HepG2 (cell line): ENCODE results near the gene OR1L4. TPM values are rescaled to one million over a fixed set of nuclear protein-coding genes. Genes with fewer than 3 reads are reported as not detected.

Experiments
- ATAC-seq: fragments of 200-7000 bp; cut with Tn5 transposase; 3 replicates; pipeline ENCODE4 v1.9.1; 2020; ENCODE audit warnings: mild to moderate bottlenecking, moderate library complexity
- BruUV-seq: library from RNA; stranded (reverse); fragments of 400-500 nt; replicated peaks from 2 replicates; lab custom pipeline; 2021; lab: Mats Ljungman, UMichigan
- CTCF ChIA-PET: fragments of 300-600 bp; formaldehyde crosslinking; extraction: SDS; loops from one replicate; lab custom pipeline; 2021; ENCODE audit warnings: low total read pairs, inconsistent platforms, low intra/inter-chr PET ratio; lab: Yijun Ruan, JAX
- POLR2A ChIA-PET: fragments of 350-600 bp; sonication (Branson Sonifier 250); formaldehyde crosslinking; loops from one replicate; lab custom pipeline; 2020; ENCODE audit warnings: antibody characterized with exemption, inconsistent platforms; lab: Yijun Ruan, JAX
- DNase-seq: peaks from one replicate; pipeline ENCODE4 v3.0.0-alpha.2; 2015; ENCODE audit warnings: low spot score
- FAIRE-seq: peaks from 3 replicates; lab custom pipeline; 2011; peaks lifted over from hg19 to GRCh38; lab: Jason Lieb, UNC
- H2AFZ ChIP-seq: one replicate; pipeline ENCODE4 v1.6.1; 2011; ENCODE audit warnings: low read length, inconsistent platforms
- H3K27ac ChIP-seq: fragments of 300-600 bp; 3 replicates; pipeline ENCODE4 v1.8.0; 2011; ENCODE audit warnings: mixed run types, mild to moderate bottlenecking, mixed read lengths, low read length, inconsistent platforms; ENCODE audit not compliant: insufficient read depth; ENCODE audit errors: extremely low read length
- H3K27me3 ChIP-seq, 2 experiments: fragments of 200-600 bp in 1 of 2; 2 replicates in 1 of 2; 3 replicates in 1 of 2; pipeline versions ENCODE4 v1.6.0 to v1.8.0; 2011; ENCODE audit warnings: low read length in 2 of 2, mild to moderate bottlenecking in 2 of 2, moderate library complexity in 2 of 2, inconsistent platforms in 1 of 2; ENCODE audit not compliant: insufficient read depth in 2 of 2, control insufficient read depth in 1 of 2
- H3K36me3 ChIP-seq, 2 experiments: fragments of 200-600 bp in 1 of 2; replicated peaks in 1 of 2; 2 replicates in 1 of 2; 3 replicates in 1 of 2; pipeline versions ENCODE4 v1.5.1 to v1.8.0; 2011; ENCODE audit warnings: low read length in 2 of 2, inconsistent platforms in 1 of 2; ENCODE audit not compliant: insufficient read depth in 2 of 2, control insufficient read depth in 1 of 2
- H3K4me1 ChIP-seq: 2 replicates; pipeline ENCODE4 v1.5.1; 2012; ENCODE audit warnings: low read length, inconsistent platforms; ENCODE audit not compliant: insufficient read depth
- H3K4me2 ChIP-seq: 2 replicates; pipeline ENCODE4 v1.6.0; 2011; ENCODE audit warnings: low read depth, low read length, inconsistent platforms
- H3K4me3 ChIP-seq, 3 experiments: fragments of 200-600 bp in 1 of 3; sonication (generic), shearing (Covaris generic) in 1 of 3; replicated peaks in 1 of 3; 2 replicates each; pipeline ENCODE4 v1.5.1; 2011 to 2016; ENCODE audit warnings: low read length in 3 of 3, inconsistent platforms in 2 of 3, low read depth in 2 of 3, mild to moderate bottlenecking in 2 of 3, control low read depth in 1 of 3, mixed read lengths in 1 of 3; ENCODE audit not compliant: insufficient read depth in 1 of 3
- H3K79me2 ChIP-seq: one replicate; pipeline ENCODE4 v1.6.1; 2011; ENCODE audit warnings: low read length, inconsistent platforms; ENCODE audit not compliant: insufficient read depth
- H3K9ac ChIP-seq: 2 replicates; pipeline ENCODE4 v1.6.0; 2011; ENCODE audit warnings: mild to moderate bottlenecking, low read depth, low read length, inconsistent platforms; ENCODE audit not compliant: insufficient read depth
- H3K9me3 ChIP-seq: 2 replicates; pipeline ENCODE4 v1.5.1; 2012; ENCODE audit warnings: mild to moderate bottlenecking, low read length
- H4K20me1 ChIP-seq: 2 replicates; pipeline ENCODE4 v1.6.0; 2011; ENCODE audit warnings: inconsistent platforms, mild to moderate bottlenecking, low read length, moderate library complexity; ENCODE audit not compliant: insufficient read depth
- ARNT2 ChIP-seq: sonication (generic); formaldehyde crosslinking; IDR thresholded peaks from 2 replicates; pipeline ENCODE4 v1.8.0; 2022; ENCODE audit warnings: mild to moderate bottlenecking, low read depth, missing genetic modification reagents, moderate library complexity
- HNRNPK ChIP-seq: fragments of 200-400 bp; formaldehyde crosslinking; IDR thresholded peaks from 2 replicates; pipeline ENCODE4 v1.6.1; 2018; ENCODE audit warnings: low read length, low read depth, moderate library complexity, mild to moderate bottlenecking; ENCODE audit not compliant: poor library complexity, severe bottlenecking
- JARID2 ChIP-seq: sonication (generic); formaldehyde crosslinking; IDR thresholded peaks from 2 replicates; pipeline ENCODE4 v1.8.1; 2023; ENCODE audit warnings: missing genetic modification reagents, inconsistent platforms; ENCODE audit not compliant: insufficient replicate concordance
- KMT2B ChIP-seq: IDR thresholded peaks from 2 replicates; pipeline ENCODE4 v1.6.1; 2016; ENCODE audit warnings: missing genetic modification reagents, missing compliant biosample characterization
- NFYC ChIP-seq: IDR thresholded peaks from 2 replicates; pipeline ENCODE4 v1.6.1; 2016; ENCODE audit warnings: missing genetic modification reagents, missing compliant biosample characterization
- PAWR ChIP-seq: sonication (generic); formaldehyde crosslinking; IDR thresholded peaks from 2 replicates; pipeline ENCODE4 v1.4.0; 2020; ENCODE audit warnings: missing genetic modification reagents, mild to moderate bottlenecking, borderline replicate concordance
- RCOR2 ChIP-seq: IDR thresholded peaks from 2 replicates; pipeline ENCODE4 v1.6.1; 2016; ENCODE audit warnings: missing biosample characterization, missing genetic modification reagents
- SATB2 ChIP-seq: sonication (generic); formaldehyde crosslinking; IDR thresholded peaks from 2 replicates; pipeline ENCODE4 v1.5.0; 2020; ENCODE audit warnings: missing genetic modification reagents
- TEAD2 ChIP-seq: sonication (generic); formaldehyde crosslinking; IDR thresholded peaks from 2 replicates; pipeline ENCODE4 v1.9.0; 2021; ENCODE audit warnings: missing genetic modification reagents
- THYN1 ChIP-seq: sonication (generic); formaldehyde crosslinking; IDR thresholded peaks from 2 replicates; pipeline ENCODE4 v1.8.1; 2023; ENCODE audit warnings: low read depth, mild to moderate bottlenecking, moderate library complexity, missing genetic modification reagents, borderline replicate concordance
- TOE1 ChIP-seq: sonication (generic); formaldehyde crosslinking; IDR thresholded peaks from 2 replicates; pipeline ENCODE4 v1.4.0; 2020; ENCODE audit warnings: mild to moderate bottlenecking, missing genetic modification reagents
- ZNF230 ChIP-seq: sonication (generic); formaldehyde crosslinking; IDR thresholded peaks from 2 replicates; pipeline ENCODE4 v1.4.0; 2020; ENCODE audit warnings: mild to moderate bottlenecking, missing genetic modification reagents
- ZNF274 ChIP-seq: sonication (generic); formaldehyde crosslinking; IDR thresholded peaks from 2 replicates; pipeline ENCODE4 v1.5.1; 2020; ENCODE audit warnings: mild to moderate bottlenecking, missing genetic modification reagents
- ZNF770 ChIP-seq: sonication (generic); formaldehyde crosslinking; IDR thresholded peaks from 2 replicates; pipeline ENCODE4 v1.5.0; 2020; ENCODE audit warnings: mild to moderate bottlenecking, missing genetic modification reagents
- ZNF841 ChIP-seq: sonication (generic); formaldehyde crosslinking; IDR thresholded peaks from 2 replicates; pipeline ENCODE4 v1.8.1; 2023; ENCODE audit warnings: missing genetic modification reagents, borderline replicate concordance
- WGBS: methylation state at CpG from one replicate; pipeline ENCODE4 v1.1.6; 2017; ENCODE audit warnings: low lambda C conversion rate; 5-methylcytosine and 5-hydroxymethylcytosine counted together
- in situ Hi-C: cut with HindIII; loops from 2 replicates; pipeline ENCODE4 v1.10.0; 2017; ENCODE audit warnings: low pct_unique_long_range_greater_than_20kb; ENCODE audit not compliant: extremely low pct_ligation_motif_present
- intact Hi-C: fragments of 100-400 bp; cut with micrococcal nuclease; formaldehyde crosslinking; loops from one replicate; pipeline ENCODE4 v1.10.0; 2022; ENCODE audit not compliant: unreplicated experiment
- polyA plus RNA-seq, 8 experiments: library from polyadenylated mRNA; depleted of rRNA in 3 of 8; stranded (reverse) in 7 of 8; unstranded in 1 of 8; fragments of >200 nt; fragmentation: Illumina TruSeq in 4 of 8; extraction: Trizol in 4 of 8; gene quantifications; 2 replicates each; pipeline versions ENCODE4 v1.2.1 to v1.2.3, GENCODE V29; 2011 to 2016; ENCODE audit warnings: low read depth in 4 of 8, missing spikeins in 1 of 8, mixed read lengths in 1 of 8; ENCODE audit not compliant: insufficient read depth in 1 of 8
- total RNA-seq, 5 experiments: library from RNA; depleted of rRNA; stranded (reverse); fragments of >200 nt; fragmentation: Illumina TruSeq; extraction: Trizol; gene quantifications; 2 replicates each; pipeline ENCODE4 v1.2.3, GENCODE V29; 2016; ENCODE audit warnings: low read depth in 1 of 5
- TF ChIP-seq, protein P1 (sequence below), 2 experiments: sonication (generic) in 1 of 2; formaldehyde crosslinking in 1 of 2; IDR thresholded peaks; 2 replicates each; pipeline versions ENCODE4 v1.4.0 to v1.6.1; 2016 to 2020; ENCODE audit warnings: borderline replicate concordance in 1 of 2, low read depth in 1 of 2, mild to moderate bottlenecking in 1 of 2, missing genetic modification reagents in 1 of 2
- TF ChIP-seq, protein P2 (sequence below): sonication (generic); formaldehyde crosslinking; conservative IDR thresholded peaks from 2 replicates; pipeline ENCODE4 v1.8.1; 2023; ENCODE audit warnings: missing genetic modification reagents
- TF ChIP-seq, protein P3 (sequence below): sonication (generic); formaldehyde crosslinking; IDR thresholded peaks from 2 replicates; pipeline ENCODE4 v1.8.1; 2023; ENCODE audit warnings: mild to moderate bottlenecking, missing genetic modification reagents, borderline replicate concordance

OR1L4 gene
- total and polyA plus RNA-seq, 2 of the 13 experiments (the other 11 are each of a cell fraction or from before 2014, with no cell fraction given), result not detected

- intact Hi-C loops, result no loop called here
- H3K4me1 ChIP-seq, result no peaks in the 10 kb centered on the region
- ChIA-PET POLR2A (no interaction called here), CTCF (no interaction called here)
- FAIRE-seq (no peak), DNase-seq (no peak), ATAC-seq (no peak)
- in situ Hi-C loops, result no loop called here
- no peaks in the 10 kb centered on the region for H3K9me3 ChIP-seq
- BruUV-seq, result no TSS peak
- WGBS, result 0% methylated on average over 3 of the region's 6 CpGs
- no peaks in the 10 kb centered on the region for H3K79me2 ChIP-seq
- no peaks in the 10 kb centered on the region for H3K36me3 ChIP-seq
- H3K27me3 ChIP-seq, result no peaks in the 10 kb centered on the region
- no peak within 1 kb of the TSS for H3K27ac ChIP-seq
- H3K4me3 ChIP-seq, result no peak within 1 kb of the TSS
- no peaks in the 10 kb centered on the region for H4K20me1 ChIP-seq
- no peak within 1 kb of the TSS for H3K4me2 ChIP-seq
- no peak within 1 kb of the TSS for H3K9ac ChIP-seq
- H2AFZ ChIP-seq, result no peak within 1 kb of the TSS
- TF ChIP-seq ZNF770 (CRISPR knock-in tag) (no peak), TEAD2 (CRISPR knock-in tag) (no peak), ZNF274 (CRISPR knock-in tag) (no peak), ZNF230 (CRISPR knock-in tag) (no peak), NFYC (CRISPR knock-in tag) (no peak), ARNT2 (no peak), PAWR (CRISPR knock-in tag) (no peak), HNRNPK (no peak), SATB2 (CRISPR knock-in tag) (no peak), JARID2 (CRISPR knock-in tag) (no peak), RCOR2 (CRISPR knock-in tag) (no peak), TOE1 (no peak), THYN1 (CRISPR knock-in tag) (no peak), KMT2B (CRISPR knock-in tag) (no peak), ZNF841 (no peak)
- TF ChIP-seq, protein P1, sequence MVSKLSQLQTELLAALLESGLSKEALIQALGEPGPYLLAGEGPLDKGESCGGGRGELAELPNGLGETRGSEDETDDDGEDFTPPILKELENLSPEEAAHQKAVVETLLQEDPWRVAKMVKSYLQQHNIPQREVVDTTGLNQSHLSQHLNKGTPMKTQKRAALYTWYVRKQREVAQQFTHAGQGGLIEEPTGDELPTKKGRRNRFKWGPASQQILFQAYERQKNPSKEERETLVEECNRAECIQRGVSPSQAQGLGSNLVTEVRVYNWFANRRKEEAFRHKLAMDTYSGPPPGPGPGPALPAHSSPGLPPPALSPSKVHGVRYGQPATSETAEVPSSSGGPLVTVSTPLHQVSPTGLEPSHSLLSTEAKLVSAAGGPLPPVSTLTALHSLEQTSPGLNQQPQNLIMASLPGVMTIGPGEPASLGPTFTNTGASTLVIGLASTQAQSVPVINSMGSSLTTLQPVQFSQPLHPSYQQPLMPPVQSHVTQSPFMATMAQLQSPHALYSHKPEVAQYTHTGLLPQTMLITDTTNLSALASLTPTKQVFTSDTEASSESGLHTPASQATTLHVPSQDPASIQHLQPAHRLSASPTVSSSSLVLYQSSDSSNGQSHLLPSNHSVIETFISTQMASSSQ (IDR thresholded peaks at IDR 0.05; ENCODE audit: low read depth), result no peak
- TF ChIP-seq, protein P1 (CRISPR knock-in tag; IDR thresholded peaks at IDR 0.05; ENCODE audit: borderline replicate concordance), result no peak
- TF ChIP-seq, protein P2, sequence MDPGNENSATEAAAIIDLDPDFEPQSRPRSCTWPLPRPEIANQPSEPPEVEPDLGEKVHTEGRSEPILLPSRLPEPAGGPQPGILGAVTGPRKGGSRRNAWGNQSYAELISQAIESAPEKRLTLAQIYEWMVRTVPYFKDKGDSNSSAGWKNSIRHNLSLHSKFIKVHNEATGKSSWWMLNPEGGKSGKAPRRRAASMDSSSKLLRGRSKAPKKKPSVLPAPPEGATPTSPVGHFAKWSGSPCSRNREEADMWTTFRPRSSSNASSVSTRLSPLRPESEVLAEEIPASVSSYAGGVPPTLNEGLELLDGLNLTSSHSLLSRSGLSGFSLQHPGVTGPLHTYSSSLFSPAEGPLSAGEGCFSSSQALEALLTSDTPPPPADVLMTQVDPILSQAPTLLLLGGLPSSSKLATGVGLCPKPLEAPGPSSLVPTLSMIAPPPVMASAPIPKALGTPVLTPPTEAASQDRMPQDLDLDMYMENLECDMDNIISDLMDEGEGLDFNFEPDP (CRISPR knock-in tag), result no peak
- TF ChIP-seq, protein P3, sequence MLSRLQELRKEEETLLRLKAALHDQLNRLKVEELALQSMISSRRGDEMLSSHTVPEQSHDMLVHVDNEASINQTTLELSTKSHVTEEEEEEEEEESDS (CRISPR knock-in tag), result no peak
Observed at GRCh38 chr9:122742003-122742402, 18.2 kb downstream of the OR1L4 start, which contains the start of gene OR1L6. Gene OR1L6 (plus strand): TSS chr9:122742303. CDS start chr9:122749848, 7,545 bp downstream.
